Sigmoid colon (tissue), 7 donors: ENCODE measurements around the gene RBM47. TPM values are rescaled to one million over a fixed set of nuclear protein-coding genes. Genes with fewer than 3 reads are reported as not detected.
A peak's percentile ranks its signal among the peaks of the same experiment; 100 is the strongest.

Experiments used
- DNase-seq: peaks from one replicate; pipeline ENCODE4 v3.0.0-alpha.2; 2019
- H3K27ac ChIP-seq, 4 donors: fragments of 200-600 bp; sonication (generic); one replicate each; pipeline ENCODE4 v1.5.1; 2016 to 2019; ENCODE audit warnings: mild to moderate bottlenecking in 1 of 4
- H3K27me3 ChIP-seq, 3 donors: fragments of 200-600 bp; sonication (generic); one replicate each; pipeline ENCODE4 v1.5.1; 2019; ENCODE audit warnings: mild to moderate bottlenecking in 1 of 3
- H3K36me3 ChIP-seq, 4 donors: fragments of 200-600 bp; sonication (generic); one replicate each; pipeline ENCODE4 v1.5.1; 2016 to 2019
- H3K4me1 ChIP-seq, 4 donors: fragments of 200-600 bp; sonication (generic); one replicate each; pipeline ENCODE4 v1.5.1; 2017 to 2019
- H3K4me3 ChIP-seq, 4 donors: fragments of 200-600 bp; sonication (generic); one replicate each; pipeline ENCODE4 v1.5.1; 2017 to 2019; ENCODE audit warnings: mild to moderate bottlenecking in 2 of 4, moderate library complexity in 1 of 4
- H3K9me3 ChIP-seq, 4 donors: fragments of 200-600 bp in 3 of 4; sonication (generic) in 3 of 4; one replicate each; pipeline versions ENCODE4 v1.5.1 to v1.6.1; 2013 to 2019
- EP300 ChIP-seq, 4 donors: sonication (generic); formaldehyde crosslinking; IDR thresholded peaks; one replicate each; pipeline ENCODE4 v1.6.1; 2017; ENCODE audit warnings: antibody characterized with exemption in 4 of 4
- POLR2A ChIP-seq, 2 donors: fragments of 450-650 bp; IDR thresholded peaks; one replicate each; pipeline ENCODE4 v1.6.1; 2016; ENCODE audit warnings: antibody characterized with exemption in 2 of 2, mild to moderate bottlenecking in 2 of 2, moderate library complexity in 2 of 2
- POLR2AphosphoS5 ChIP-seq, 4 donors: sonication (generic); formaldehyde crosslinking; IDR thresholded peaks; one replicate each; pipeline ENCODE4 v1.6.1; 2017; ENCODE audit warnings: antibody characterized with exemption in 4 of 4
- whole genome bisulfite sequencing, 2 donors: extraction: QIAGEN DNeasy Blood & Tissue Kit; methylation state at CpG; one replicate each; pipeline ENCODE4 v1.1.7; 2013; 5-methylcytosine and 5-hydroxymethylcytosine counted together
- intact Hi-C: fragments of 100-400 bp; cut with DNase I; formaldehyde crosslinking; loops from one replicate; pipeline ENCODE4 v1.15.1; 2023
- polyA plus RNA-seq, 3 donors: library from polyadenylated mRNA; stranded (reverse); fragments of 200-250 nt; gene quantifications; one replicate each; pipeline ENCODE4 v1.2.3, GENCODE V29; 2013
- total RNA-seq, 4 donors: library from RNA; depleted of rRNA; stranded (reverse); fragments of >200 nt; gene quantifications; one replicate each; pipeline ENCODE4 v1.1.0, GENCODE V29; 2016
- TF ChIP-seq, protein P1 (sequence below), 4 experiments: fragments of 450-650 bp in 3 of 4; fragments of 200-600 bp in 1 of 4; IDR thresholded peaks; one replicate each; pipeline ENCODE4 v1.5.1; 2016 to 2019; ENCODE audit warnings: antibody characterized with exemption in 4 of 4, mild to moderate bottlenecking in 3 of 4, moderate library complexity in 2 of 4
- donor health status: healthy with polysubstance abuse.
- donor health status: Bipolar disorder and iron deficiency.
- donor health status: healthy.

Gene RBM47
- total and polyA plus RNA-seq, 7 donors: 7.2 to 148 (median 21.2) TPM

DNA sequence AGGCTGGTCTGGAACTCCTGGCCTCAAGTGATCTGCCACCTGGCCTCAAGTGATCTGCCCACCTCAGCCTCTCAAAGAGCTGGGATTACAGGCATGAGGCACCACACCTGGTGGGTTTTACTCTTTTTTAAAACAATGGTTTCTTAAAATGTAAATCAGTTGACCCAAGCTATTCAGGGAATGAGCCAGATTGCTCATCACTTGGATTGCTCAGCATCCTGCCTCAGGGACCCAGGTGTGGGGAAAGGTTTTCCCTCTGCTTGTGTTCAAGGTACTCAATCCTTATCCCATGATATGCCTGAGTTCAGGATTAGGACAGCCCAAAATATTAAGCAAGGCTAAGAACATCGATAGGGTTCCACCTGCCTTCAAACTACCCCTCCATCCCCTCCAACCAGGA, 227.1 kb downstream of the RBM47 start:
- H3K4me3 ChIP-seq: no peak overlapping the region
- H3K27ac ChIP-seq: no peak overlapping the region
- intact Hi-C loops: no loop called here
- H3K36me3 ChIP-seq: no peaks in the 10 kb centered on the region
- no peaks in the 10 kb centered on the region for H3K9me3 ChIP-seq
- no peak for DNase-seq
- H3K27me3 ChIP-seq: no peaks in the 10 kb centered on the region
- TF ChIP-seq EP300 (IDR thresholded peaks at IDR 0.05): no peak
- TF ChIP-seq, protein P1, sequence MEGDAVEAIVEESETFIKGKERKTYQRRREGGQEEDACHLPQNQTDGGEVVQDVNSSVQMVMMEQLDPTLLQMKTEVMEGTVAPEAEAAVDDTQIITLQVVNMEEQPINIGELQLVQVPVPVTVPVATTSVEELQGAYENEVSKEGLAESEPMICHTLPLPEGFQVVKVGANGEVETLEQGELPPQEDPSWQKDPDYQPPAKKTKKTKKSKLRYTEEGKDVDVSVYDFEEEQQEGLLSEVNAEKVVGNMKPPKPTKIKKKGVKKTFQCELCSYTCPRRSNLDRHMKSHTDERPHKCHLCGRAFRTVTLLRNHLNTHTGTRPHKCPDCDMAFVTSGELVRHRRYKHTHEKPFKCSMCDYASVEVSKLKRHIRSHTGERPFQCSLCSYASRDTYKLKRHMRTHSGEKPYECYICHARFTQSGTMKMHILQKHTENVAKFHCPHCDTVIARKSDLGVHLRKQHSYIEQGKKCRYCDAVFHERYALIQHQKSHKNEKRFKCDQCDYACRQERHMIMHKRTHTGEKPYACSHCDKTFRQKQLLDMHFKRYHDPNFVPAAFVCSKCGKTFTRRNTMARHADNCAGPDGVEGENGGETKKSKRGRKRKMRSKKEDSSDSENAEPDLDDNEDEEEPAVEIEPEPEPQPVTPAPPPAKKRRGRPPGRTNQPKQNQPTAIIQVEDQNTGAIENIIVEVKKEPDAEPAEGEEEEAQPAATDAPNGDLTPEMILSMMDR (IDR thresholded peaks at IDR 0.05): no peak
- no peak for TF ChIP-seq POLR2A (IDR thresholded peaks at IDR 0.05)
- TF ChIP-seq POLR2AphosphoS5 (IDR thresholded peaks at IDR 0.05): no peak
- H3K4me1 ChIP-seq: no peaks in the 10 kb centered on the region
- WGBS, 2 donors: 92 to 95% methylated on average over 1 of the region's 1 CpG

DNA sequence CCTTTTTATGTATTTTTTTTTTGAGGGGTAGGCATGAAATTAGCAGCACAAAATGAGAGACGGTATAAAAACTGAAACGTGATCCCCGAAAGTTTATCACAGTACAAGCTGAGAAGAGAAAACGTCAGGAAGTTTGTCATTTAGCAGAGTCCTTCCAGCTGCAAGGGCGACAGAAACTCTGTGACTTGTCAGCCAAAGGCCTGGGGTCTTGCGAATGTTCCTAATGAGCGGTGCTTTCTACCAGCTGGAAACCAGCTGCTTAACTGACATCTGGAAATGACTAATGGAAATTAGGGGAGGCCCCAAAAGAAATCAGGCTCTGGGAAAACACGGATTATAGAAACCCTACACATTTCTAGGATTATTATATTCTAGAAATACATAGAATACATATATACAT, 228.0 kb downstream of the RBM47 start:
- H3K9me3 ChIP-seq: no peaks in the 10 kb centered on the region
- WGBS, 2 donors: 78 to 86% methylated on average over 8 of the region's 8 CpGs
- no peaks in the 10 kb centered on the region for H3K27me3 ChIP-seq
- H3K36me3 ChIP-seq: no peaks in the 10 kb centered on the region
- no peaks in the 10 kb centered on the region for H3K4me1 ChIP-seq
- intact Hi-C loops: no loop called here
- DNase-seq: no peak
- no peak for TF ChIP-seq POLR2A (IDR thresholded peaks at IDR 0.05)
- TF ChIP-seq POLR2AphosphoS5 (IDR thresholded peaks at IDR 0.05): peak in 1 of 4 donors; percentile 22
- H3K27ac ChIP-seq: no peak overlapping the region
- no peak overlapping the region for H3K4me3 ChIP-seq

DNA sequence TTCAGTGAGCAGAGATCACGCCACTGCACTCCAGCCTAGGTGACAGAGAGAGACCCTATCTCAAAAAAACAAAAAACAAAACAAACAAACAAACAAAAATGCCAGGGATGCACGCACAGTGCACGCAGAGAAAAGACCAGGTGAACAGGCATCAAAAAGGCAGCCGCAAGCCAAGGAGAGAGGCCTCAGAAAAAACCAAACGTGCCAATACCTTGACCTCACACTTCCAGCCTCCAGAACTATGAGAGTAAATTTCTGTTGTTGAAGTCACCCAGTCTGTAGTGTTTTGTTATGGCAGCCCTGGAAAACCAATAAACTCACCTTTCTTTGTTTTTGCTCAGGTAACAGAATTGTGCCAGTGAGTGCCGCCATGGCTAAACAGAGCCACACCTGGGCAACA, 228.6 kb downstream of the RBM47 start:
- Histone ChIP-seq H3K4me3 (no peak overlapping the region), H3K4me1 (no peaks in the 10 kb centered on the region), H3K36me3 (no peaks in the 10 kb centered on the region), H3K27me3 (no peaks in the 10 kb centered on the region), H3K27ac (no peak overlapping the region), H3K9me3 (no peaks in the 10 kb centered on the region)
- 94 to 98% methylated on average over 6 of the region's 6 CpGs for WGBS, 2 donors
- TF ChIP-seq EP300 (IDR thresholded peaks at IDR 0.05) (no peak), POLR2A (IDR thresholded peaks at IDR 0.05) (no peak), POLR2AphosphoS5 (IDR thresholded peaks at IDR 0.05) (no peak)
- TF ChIP-seq, protein P1 (IDR thresholded peaks at IDR 0.05): no peak
- intact Hi-C loops: no loop called here
- no peak for DNase-seq

DNA sequence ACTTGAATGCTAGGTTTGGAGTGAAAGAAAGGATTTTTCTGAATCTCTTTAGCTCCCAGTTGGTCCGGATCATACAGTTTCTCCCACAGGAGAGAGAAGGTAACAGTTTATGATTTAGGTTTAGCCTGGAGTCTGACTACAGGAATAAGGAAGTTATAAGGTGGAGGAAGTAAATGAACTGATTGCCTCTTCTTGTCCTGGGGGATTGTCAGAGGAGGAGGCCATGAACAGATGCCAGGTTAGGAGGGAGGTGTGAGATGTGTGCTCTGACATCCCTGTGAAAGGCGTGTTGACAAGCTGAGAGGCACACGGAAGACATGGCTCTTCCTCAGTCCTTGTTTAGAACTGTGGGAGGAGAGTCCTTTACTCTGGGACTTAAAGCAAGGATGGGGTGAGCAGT, 230.1 kb downstream of the RBM47 start:
- no peak overlapping the region for H3K4me3 ChIP-seq
- no peak for TF ChIP-seq POLR2A (IDR thresholded peaks at IDR 0.05)
- TF ChIP-seq, protein P1 (IDR thresholded peaks at IDR 0.05): no peak
- TF ChIP-seq EP300 (IDR thresholded peaks at IDR 0.05): no peak
- no peak for TF ChIP-seq POLR2AphosphoS5 (IDR thresholded peaks at IDR 0.05)
- H3K36me3 ChIP-seq: no peaks in the 10 kb centered on the region
- H3K27ac ChIP-seq: no peak overlapping the region
- H3K27me3 ChIP-seq: no peaks in the 10 kb centered on the region
- WGBS, 2 donors: 20 to 67% methylated on average over 3 of the region's 3 CpGs
- DNase-seq: no peak
- intact Hi-C loops: no loop called here
- no peaks in the 10 kb centered on the region for H3K9me3 ChIP-seq
- no peaks in the 10 kb centered on the region for H3K4me1 ChIP-seq

DNA sequence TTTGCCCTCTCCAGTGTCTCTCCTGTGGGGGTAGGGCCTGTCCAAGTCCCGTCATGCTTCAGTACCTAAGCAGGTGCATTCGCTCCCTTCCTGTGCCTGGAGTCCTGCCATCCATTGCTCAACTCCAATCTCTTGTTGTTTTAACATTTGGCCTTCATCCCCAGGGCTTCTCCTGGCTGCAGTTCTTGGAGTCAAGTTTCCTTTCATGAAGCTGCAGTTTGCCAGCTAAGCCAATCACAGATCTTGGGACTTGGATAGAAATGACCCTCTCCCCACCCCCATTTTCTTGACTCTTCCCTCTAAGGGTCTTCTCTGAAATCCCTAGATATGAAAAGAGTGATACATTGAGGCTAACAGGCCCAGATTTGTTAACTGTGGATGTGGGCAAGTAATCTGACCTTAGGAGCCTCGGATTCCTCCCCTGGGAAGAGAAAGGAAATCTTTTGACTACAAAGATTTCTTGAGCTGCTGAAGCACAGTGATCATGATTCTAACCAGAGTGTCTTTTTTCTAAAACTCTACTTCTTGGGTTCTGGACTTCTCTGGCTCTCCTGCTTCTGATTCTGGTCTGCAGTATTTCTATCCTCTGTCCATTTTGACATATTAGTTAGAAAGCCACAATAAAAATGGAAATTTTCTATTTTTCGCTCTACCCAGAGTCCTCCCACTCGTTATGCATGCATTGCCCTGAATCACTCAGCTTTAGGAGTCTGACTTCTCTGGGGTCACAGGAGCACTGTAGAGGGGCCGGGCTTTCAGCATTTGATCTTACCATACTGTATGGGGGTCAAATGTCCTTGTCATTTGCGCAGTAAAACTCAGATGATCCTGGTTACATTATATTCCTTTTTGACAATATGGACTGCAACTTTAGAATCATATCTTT, 233.5 kb downstream of the RBM47 start:
- peak; percentile 72 for DNase-seq
- Histone ChIP-seq H3K4me3 (no peak overlapping the region), H3K27ac (no peak overlapping the region), H3K4me1 (no peaks in the 10 kb centered on the region), H3K9me3 (no peaks in the 10 kb centered on the region), H3K27me3 (no peaks in the 10 kb centered on the region), H3K36me3 (no peaks in the 10 kb centered on the region)
- TF ChIP-seq POLR2A (IDR thresholded peaks at IDR 0.05) (no peak), POLR2AphosphoS5 (IDR thresholded peaks at IDR 0.05) (peak in 1 of 4 donors; percentile 21), EP300 (IDR thresholded peaks at IDR 0.05) (no peak)
- TF ChIP-seq, protein P1 (IDR thresholded peaks at IDR 0.05): no peak
- intact Hi-C loops: no loop called here
- 52 to 74% methylated on average over 7 of the region's 7 CpGs for WGBS, 2 donors
